Testis (tissue), 3 donors: ENCODE measurements around the gene KIF6. TPM values are rescaled to one million over a fixed set of nuclear protein-coding genes. Genes with fewer than 3 reads are reported as not detected.

Experiments
- DNase-seq: peaks from one replicate; pipeline ENCODE4 v3.0.0-alpha.2; 2019
- H3K27ac ChIP-seq, 2 donors: fragments of 200-600 bp; sonication (generic); one replicate each; pipeline ENCODE4 v1.5.1; 2019
- H3K27me3 ChIP-seq: fragments of 200-600 bp; sonication (generic); one replicate; pipeline ENCODE4 v1.5.1; 2019
- H3K36me3 ChIP-seq: fragments of 200-600 bp; sonication (generic); one replicate; pipeline ENCODE4 v1.5.1; 2017; ENCODE audit warnings: low read depth; ENCODE audit errors: missing control alignments
- H3K4me1 ChIP-seq: fragments of 200-600 bp; sonication (generic); one replicate; pipeline ENCODE4 v1.5.1; 2019
- H3K4me3 ChIP-seq, 2 donors: fragments of 200-600 bp; sonication (generic); one replicate each; pipeline ENCODE4 v1.5.1; 2017 to 2019
- H3K9me3 ChIP-seq: fragments of 200-600 bp; sonication (generic); one replicate; pipeline ENCODE4 v1.5.1; 2017
- CTCF ChIP-seq, 3 experiments: fragments of 450-650 bp in 2 of 3; fragments of 200-600 bp in 1 of 3; sonication (generic) in 1 of 3; IDR thresholded peaks; one replicate each; pipeline ENCODE4 v1.5.1; 2016 to 2019; ENCODE audit warnings: antibody characterized with exemption in 3 of 3, mild to moderate bottlenecking in 2 of 3, moderate library complexity in 1 of 3
- POLR2A ChIP-seq: fragments of 450-650 bp; IDR thresholded peaks from one replicate; pipeline ENCODE4 v1.6.1; 2017; ENCODE audit warnings: antibody characterized with exemption, mild to moderate bottlenecking, moderate library complexity
- WGBS, 2 donors: methylation state at CpG; one replicate each; pipeline ENCODE4 v1.1.5; 2018; 5-methylcytosine and 5-hydroxymethylcytosine counted together
- intact Hi-C: fragments of 100-400 bp; cut with DNase I; formaldehyde crosslinking; loops from one replicate; pipeline ENCODE4 v1.15.1; 2023; ENCODE audit warnings: low total_unique reads
- polyA plus RNA-seq: library from polyadenylated mRNA; stranded (reverse); fragments of 350-450 nt; fragmentation: Illumina TruSeq; extraction: RNeasy Lipid Tissue Mini Kit (QIAGEN cat#74804); gene quantifications from one replicate; pipeline ENCODE4 v1.2.3, GENCODE V29; 2014; ENCODE audit warnings: low read depth, low replicate concordance; ENCODE audit not compliant: insufficient read depth
- total RNA-seq, 2 donors: library from RNA; depleted of rRNA; stranded (reverse); fragments of >200 nt; gene quantifications; one replicate each; pipeline ENCODE4 v1.2.3, GENCODE V29; 2016

The KIF6 gene
- total and polyA plus RNA-seq, 3 donors from 2014 or later = 4.2 to 12.0 (median 6.3) TPM

- Histone ChIP-seq H3K9me3 (no peaks in the 10 kb centered on the region), H3K27me3 (no peaks in the 10 kb centered on the region), H3K36me3 (no peaks in the 10 kb centered on the region), H3K4me1 (no peaks in the 10 kb centered on the region), H3K27ac (no peak overlapping the region), H3K4me3 (no peak overlapping the region)
- DNase-seq = no peak
- TF ChIP-seq CTCF (IDR thresholded peaks at IDR 0.05) (no peak), POLR2A (no peak)
- intact Hi-C loops = no loop called here
- WGBS, 2 donors = 87% methylated on average over 5 of the region's 5 CpGs
These were observed 55.2 kb downstream of the KIF6 start for GRCh38 chr6:39669973-39670342.

- Histone ChIP-seq H3K9me3 (no peaks in the 10 kb centered on the region), H3K4me1 (no peaks in the 10 kb centered on the region), H3K27ac (no peak overlapping the region), H3K4me3 (no peak overlapping the region), H3K36me3 (no peaks in the 10 kb centered on the region), H3K27me3 (no peaks in the 10 kb centered on the region)
- TF ChIP-seq POLR2A = no peak
- TF ChIP-seq CTCF (IDR thresholded peaks at IDR 0.05) = no peak
- DNase-seq = no peak
- 86 to 89% methylated on average over 8 of the region's 8 CpGs for WGBS, 2 donors
- intact Hi-C loops = no loop called here
These were observed 55.8 kb downstream of the KIF6 start for GRCh38 chr6:39669207-39669972.

- no peaks in the 10 kb centered on the region for H3K9me3 ChIP-seq
- DNase-seq = no peak
- H3K4me1 ChIP-seq = no peaks in the 10 kb centered on the region
- WGBS, 2 donors = 84 to 85% methylated on average over 9 of the region's 9 CpGs
- TF ChIP-seq POLR2A (no peak), CTCF (IDR thresholded peaks at IDR 0.05) (no peak)
- no peaks in the 10 kb centered on the region for H3K36me3 ChIP-seq
- H3K4me3 ChIP-seq = no peak overlapping the region
- no peaks in the 10 kb centered on the region for H3K27me3 ChIP-seq
- intact Hi-C loops = no loop called here
- H3K27ac ChIP-seq = no peak overlapping the region
These were observed 58.3 kb downstream of the KIF6 start for GRCh38 chr6:39666706-39667489.

- 64 to 82% methylated on average over 1 of the region's 1 CpG for WGBS, 2 donors
- no peaks in the 10 kb centered on the region for H3K9me3 ChIP-seq
- no peak overlapping the region for H3K4me3 ChIP-seq
- DNase-seq = no peak
- H3K4me1 ChIP-seq = no peaks in the 10 kb centered on the region
- H3K27ac ChIP-seq = no peak overlapping the region
- TF ChIP-seq POLR2A = no peak
- intact Hi-C loops = no loop called here
- no peaks in the 10 kb centered on the region for H3K27me3 ChIP-seq
- no peaks in the 10 kb centered on the region for H3K36me3 ChIP-seq
These were observed 59.3 kb downstream of the KIF6 start for GRCh38 chr6:39665861-39666260.

- H3K9me3 ChIP-seq = no peaks in the 10 kb centered on the region
- intact Hi-C loops = no loop called here
- H3K27me3 ChIP-seq = no peaks in the 10 kb centered on the region
- DNase-seq = no peak
- H3K4me3 ChIP-seq = no peak overlapping the region
- no peaks in the 10 kb centered on the region for H3K4me1 ChIP-seq
- 69 to 87% methylated on average over 4 of the region's 4 CpGs for WGBS, 2 donors
- no peak overlapping the region for H3K27ac ChIP-seq
- TF ChIP-seq POLR2A (no peak), CTCF (IDR thresholded peaks at IDR 0.05) (no peak)
- H3K36me3 ChIP-seq = no peaks in the 10 kb centered on the region
These were observed 61.0 kb downstream of the KIF6 start for GRCh38 chr6:39664173-39664572.
